Common myeloid progenitor, CD34-positive (primary cell): ENCODE data around the gene PGS1.

Experiments
- CTCF ChIA-PET: fragments of 350-600 bp; sonication (Branson Sonifier 250); formaldehyde crosslinking; loops from one replicate; lab custom pipeline; 2021; ENCODE audit warnings: antibody characterized with exemption; lab: Charles Lee
- POLR2A ChIA-PET: fragments of 350-600 bp; sonication (Branson Sonifier 250); formaldehyde crosslinking; loops from one replicate; lab custom pipeline; 2021; ENCODE audit warnings: antibody characterized with exemption; lab: Charles Lee
- DNase-seq, 3 donors: peaks; one replicate each; pipeline versions ENCODE4 v3.0.0 to v3.0.0-alpha.2; 2013
- H3K27ac ChIP-seq, 2 experiments: 1 replicate in 1 of 2; 2 replicates in 1 of 2; pipeline ENCODE4 v1.7.0; 2013; ENCODE audit warnings: inconsistent platforms in 2 of 2, low read length in 2 of 2, mild to moderate bottlenecking in 2 of 2, low read depth in 1 of 2, moderate library complexity in 1 of 2; ENCODE audit not compliant: severe bottlenecking in 2 of 2, insufficient read depth in 1 of 2, poor library complexity in 1 of 2
- H3K27me3 ChIP-seq, 5 experiments: replicated peaks in 2 of 5; 1 replicate in 3 of 5; 2 replicates in 2 of 5; pipeline versions ENCODE4 v1.6.1 to v1.7.0; 2013; ENCODE audit warnings: low read length in 4 of 5, mild to moderate bottlenecking in 2 of 5, moderate library complexity in 2 of 5, inconsistent platforms in 1 of 5; ENCODE audit not compliant: insufficient read depth in 5 of 5, control insufficient read depth in 4 of 5
- H3K36me3 ChIP-seq, 4 experiments: 1 replicate in 2 of 4; 2 replicates in 2 of 4; pipeline versions ENCODE4 v1.6.1 to v1.7.0; 2013; ENCODE audit warnings: low read length in 3 of 4, control low read depth in 1 of 4, mild to moderate bottlenecking in 1 of 4; ENCODE audit not compliant: control insufficient read depth in 4 of 4, insufficient read depth in 4 of 4
- H3K4me1 ChIP-seq, 4 experiments: 1 replicate in 3 of 4; 2 replicates in 1 of 4; pipeline versions ENCODE4 v1.6.1 to v1.7.1; 2013; ENCODE audit warnings: low read length in 3 of 4, mild to moderate bottlenecking in 3 of 4, control low read depth in 1 of 4, inconsistent platforms in 1 of 4, moderate library complexity in 1 of 4; ENCODE audit not compliant: control insufficient read depth in 4 of 4, insufficient read depth in 4 of 4; ENCODE audit errors: control extremely low read depth in 1 of 4
- H3K4me3 ChIP-seq, 7 experiments: 1 replicate in 4 of 7; 2 replicates in 3 of 7; pipeline versions ENCODE4 v1.5.1 to v1.7.0; 2013; ENCODE audit warnings: mild to moderate bottlenecking in 7 of 7, low read length in 6 of 7, moderate library complexity in 6 of 7, inconsistent platforms in 2 of 7, low read depth in 2 of 7, control low read depth in 1 of 7; ENCODE audit not compliant: insufficient read depth in 4 of 7, control insufficient read depth in 1 of 7; ENCODE audit errors: extremely low read depth in 1 of 7
- H3K9me3 ChIP-seq, 5 experiments: 1 replicate in 4 of 5; 2 replicates in 1 of 5; pipeline versions ENCODE4 v1.6.1 to v1.7.1; 2013; ENCODE audit warnings: low read length in 4 of 5, mild to moderate bottlenecking in 2 of 5, inconsistent platforms in 1 of 5, low read depth in 1 of 5, moderate library complexity in 1 of 5; ENCODE audit not compliant: control insufficient read depth in 4 of 5, insufficient read depth in 2 of 5; ENCODE audit errors: control extremely low read depth in 1 of 5
- WGBS: methylation state at CpG from one replicate; pipeline ENCODE4 v1.1.5; 2013; ENCODE audit not compliant: insufficient coverage; 5-methylcytosine and 5-hydroxymethylcytosine counted together

The PGS1 gene

DNA sequence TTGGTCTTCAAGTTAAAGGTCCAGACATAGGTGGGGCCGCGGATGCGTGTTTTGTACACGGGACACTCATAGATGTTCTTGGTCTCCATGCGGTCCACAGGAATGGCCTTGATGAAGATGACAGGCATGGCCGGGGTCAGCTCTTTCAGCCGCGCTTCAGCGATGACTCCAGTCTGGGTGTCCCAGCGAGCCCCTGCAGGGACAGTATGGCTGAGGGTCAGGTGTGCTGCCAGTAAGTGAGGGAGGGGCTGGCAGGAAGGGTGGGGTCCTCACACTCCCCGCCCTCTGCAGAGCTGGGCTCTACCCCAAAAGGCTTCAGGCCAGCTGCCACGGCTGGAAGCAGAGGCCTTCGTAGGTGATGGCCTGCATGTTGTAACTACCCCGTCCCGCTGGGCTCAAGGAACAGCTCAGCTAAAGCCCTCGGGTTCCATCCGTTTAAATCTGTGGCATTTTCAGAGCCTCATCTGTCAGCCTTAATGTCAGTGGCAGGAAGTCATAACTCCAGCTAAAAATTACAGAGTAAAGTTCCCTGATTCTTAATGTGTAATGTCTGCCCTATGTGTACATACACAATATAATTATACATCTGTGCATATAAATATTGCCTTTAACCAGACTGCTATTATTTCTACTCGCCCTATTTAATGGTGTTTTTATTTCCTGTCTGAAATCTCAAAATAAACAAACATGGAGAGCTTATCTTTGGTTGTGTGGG, 45.7 kb downstream of the PGS1 start:
- DNase-seq: no peak
- H3K27ac ChIP-seq: no peak overlapping the region
- POLR2A ChIA-PET: interaction anchor here (0.6 kb wide), 1 partner anchor 262 kb away, joined by 4 read pairs; no protein-coding TSS in a partner anchor
- CTCF ChIA-PET: interaction anchor here (1.2 to 10.8 kb wide), 7 partner anchors 22 to 239 kb away, joined by 3 to 104 read pairs (median 5); no protein-coding TSS in a partner anchor
- WGBS: 77% methylated on average over 14 of the region's 18 CpGs
- no peaks in the 10 kb centered on the region for H3K9me3 ChIP-seq
- H3K36me3 ChIP-seq: peaks cover 11 to 92% (median 66%) of the 10 kb centered on the region in 4 experiments
- H3K27me3 ChIP-seq: no peaks in the 10 kb centered on the region
- peaks cover 2 to 4% (median 3%) of the 10 kb centered on the region in 4 experiments for H3K4me1 ChIP-seq
- H3K4me3 ChIP-seq: no peak overlapping the region

DNA sequence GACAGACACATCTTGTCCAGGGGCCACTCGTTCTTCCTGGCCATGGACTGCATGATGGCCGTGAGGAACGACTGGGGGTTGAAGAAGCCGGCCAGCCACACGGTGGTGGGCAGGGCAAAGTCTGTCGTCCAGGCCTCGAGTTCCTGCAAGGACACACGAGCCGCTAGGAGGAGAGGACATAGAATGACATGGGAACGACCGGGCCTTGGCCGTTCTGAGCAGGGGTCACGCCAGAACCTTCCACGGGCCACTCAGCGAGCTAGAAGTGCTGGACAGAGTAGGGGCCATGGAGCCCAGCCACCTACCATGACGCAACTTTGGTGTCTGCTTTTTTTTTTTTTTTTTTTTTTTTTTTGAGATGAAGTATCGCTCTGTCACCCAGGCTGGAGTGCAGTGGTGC, 47.0 kb downstream of the PGS1 start:
- POLR2A ChIA-PET: no interaction called here
- peaks cover 11 to 90% (median 63%) of the 10 kb centered on the region in 4 experiments for H3K36me3 ChIP-seq

DNA sequence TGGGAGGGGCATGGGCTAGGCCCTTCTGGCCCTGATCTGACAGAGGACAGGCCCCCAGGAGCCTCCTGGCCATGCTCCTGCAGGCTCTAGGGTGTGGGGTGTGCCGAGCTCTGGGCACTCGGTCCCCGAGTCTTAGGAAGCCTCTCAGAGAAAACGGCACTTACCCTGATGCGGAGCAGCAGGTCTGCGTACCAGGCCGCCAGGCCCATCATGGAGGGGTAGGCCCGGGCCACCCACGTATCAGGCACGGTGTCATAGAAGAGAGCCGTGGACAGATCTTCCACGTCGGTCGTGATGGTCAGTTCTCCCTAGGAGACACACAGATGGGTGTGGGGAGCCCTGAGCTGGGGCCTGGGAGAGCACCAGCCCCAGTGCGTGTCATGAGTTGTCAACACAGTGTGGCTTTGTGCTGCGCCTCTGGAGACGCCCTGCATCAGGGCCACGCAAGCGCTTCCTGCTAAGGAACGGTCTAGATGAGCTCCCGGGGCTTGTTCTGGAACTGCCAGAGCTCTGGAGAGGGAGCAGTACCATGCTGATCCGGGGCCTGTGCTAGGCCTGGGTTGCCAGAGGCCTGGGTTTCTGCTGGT, 47.9 kb downstream of the PGS1 start:
- Histone ChIP-seq H3K4me1 (peaks cover 0 to 6% (median 3%) of the 10 kb centered on the region in 4 experiments), H3K36me3 (peaks cover 8 to 80% (median 59%) of the 10 kb centered on the region in 4 experiments), H3K4me3 (no peak overlapping the region), H3K27ac (no peak overlapping the region), H3K9me3 (no peaks in the 10 kb centered on the region), H3K27me3 (no peaks in the 10 kb centered on the region)
- DNase-seq: no peak
- 99% methylated on average over 22 of the region's 22 CpGs for WGBS
- ChIA-PET CTCF (interaction anchor here (1.5 to 10.8 kb wide), 2 partner anchors 15 to 63 kb away, joined by 4 to 104 read pairs; no protein-coding TSS in a partner anchor), POLR2A (interaction anchor here (1.0 kb wide), 1 partner anchor 9 kb away, joined by 6 read pairs; no protein-coding TSS in a partner anchor)

More for the DNA sequence above, 47.0 kb downstream of the PGS1 start:
- no peak for DNase-seq
- 93% methylated on average over 13 of the region's 17 CpGs for WGBS
- peaks cover 2 to 4% (median 3%) of the 10 kb centered on the region in 4 experiments for H3K4me1 ChIP-seq
- no peak overlapping the region for H3K27ac ChIP-seq
- no peaks in the 10 kb centered on the region for H3K27me3 ChIP-seq
- H3K9me3 ChIP-seq: no peaks in the 10 kb centered on the region
- CTCF ChIA-PET: interaction anchor here (1.5 to 10.8 kb wide), 4 partner anchors 14 to 136 kb away, joined by 4 to 104 read pairs (median 26); no protein-coding TSS in a partner anchor
- H3K4me3 ChIP-seq: no peak overlapping the region

DNA sequence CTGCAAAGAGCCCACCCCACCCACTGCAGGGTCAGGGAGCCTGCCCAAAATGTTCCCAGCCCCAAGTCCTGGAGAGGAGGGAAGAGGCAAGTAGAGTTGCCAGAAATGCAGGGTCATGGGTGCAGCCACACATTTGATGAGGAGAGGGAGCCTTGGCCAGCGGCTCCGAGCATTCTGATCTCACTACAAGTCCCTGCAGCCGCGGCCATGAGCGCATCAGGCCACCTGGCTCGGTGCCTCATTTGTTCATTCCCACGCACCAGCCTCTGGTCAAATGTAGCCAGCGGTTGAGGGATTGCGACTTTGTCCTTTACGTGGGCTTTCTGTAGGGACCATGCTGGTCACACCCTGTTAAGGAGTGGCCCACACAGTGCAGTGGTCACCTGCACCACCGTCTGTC, 48.7 kb downstream of the PGS1 start:
- no peak for DNase-seq
- H3K4me3 ChIP-seq: no peak overlapping the region
- 98% methylated on average over 11 of the region's 11 CpGs for WGBS
- no peaks in the 10 kb centered on the region for H3K9me3 ChIP-seq
- ChIA-PET POLR2A (no interaction called here), CTCF (no interaction called here)
- peaks cover 8 to 76% (median 58%) of the 10 kb centered on the region in 4 experiments for H3K36me3 ChIP-seq
- peaks cover 0 to 3% (median 0%) of the 10 kb centered on the region in 4 experiments for H3K4me1 ChIP-seq
- H3K27ac ChIP-seq: no peak overlapping the region
- H3K27me3 ChIP-seq: no peaks in the 10 kb centered on the region

DNA sequence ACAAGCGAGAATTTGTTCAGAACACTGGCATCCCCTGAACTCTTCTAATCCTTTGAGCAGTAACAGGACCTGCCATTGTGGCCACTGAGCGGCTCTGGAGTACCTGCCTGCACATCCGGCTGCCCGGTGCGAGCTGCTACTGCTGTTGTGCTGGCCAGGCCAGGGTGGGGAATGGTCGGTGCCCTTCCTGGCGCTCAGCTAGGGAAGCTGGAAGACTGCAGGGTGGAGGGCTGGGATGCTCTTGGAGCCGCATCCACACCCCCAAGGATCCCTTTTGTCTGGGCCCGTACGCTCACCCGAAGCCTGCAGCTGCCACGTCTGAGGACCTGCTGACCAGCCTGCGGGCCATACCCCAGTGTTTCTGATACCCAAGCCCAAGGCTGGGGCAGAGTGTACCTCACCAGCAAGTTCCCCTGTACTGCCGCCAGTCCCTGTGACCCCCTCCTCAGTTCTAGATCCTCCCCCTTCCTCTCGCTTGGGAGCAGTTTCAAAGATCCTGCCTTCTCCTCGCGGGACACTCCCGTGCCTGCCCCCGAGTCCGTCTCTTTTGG, 49.7 kb downstream of the PGS1 start:
- peaks cover 0 to 3% (median 0%) of the 10 kb centered on the region in 4 experiments for H3K4me1 ChIP-seq
- H3K27me3 ChIP-seq: no peaks in the 10 kb centered on the region
- no peaks in the 10 kb centered on the region for H3K9me3 ChIP-seq
- CTCF ChIA-PET: no interaction called here
- H3K36me3 ChIP-seq: peaks cover 8 to 69% (median 54%) of the 10 kb centered on the region in 4 experiments
- WGBS: 97% methylated on average over 18 of the region's 20 CpGs
- H3K27ac ChIP-seq: no peak overlapping the region
- no peak overlapping the region for H3K4me3 ChIP-seq
- DNase-seq: no peak
- POLR2A ChIA-PET: no interaction called here

DNA sequence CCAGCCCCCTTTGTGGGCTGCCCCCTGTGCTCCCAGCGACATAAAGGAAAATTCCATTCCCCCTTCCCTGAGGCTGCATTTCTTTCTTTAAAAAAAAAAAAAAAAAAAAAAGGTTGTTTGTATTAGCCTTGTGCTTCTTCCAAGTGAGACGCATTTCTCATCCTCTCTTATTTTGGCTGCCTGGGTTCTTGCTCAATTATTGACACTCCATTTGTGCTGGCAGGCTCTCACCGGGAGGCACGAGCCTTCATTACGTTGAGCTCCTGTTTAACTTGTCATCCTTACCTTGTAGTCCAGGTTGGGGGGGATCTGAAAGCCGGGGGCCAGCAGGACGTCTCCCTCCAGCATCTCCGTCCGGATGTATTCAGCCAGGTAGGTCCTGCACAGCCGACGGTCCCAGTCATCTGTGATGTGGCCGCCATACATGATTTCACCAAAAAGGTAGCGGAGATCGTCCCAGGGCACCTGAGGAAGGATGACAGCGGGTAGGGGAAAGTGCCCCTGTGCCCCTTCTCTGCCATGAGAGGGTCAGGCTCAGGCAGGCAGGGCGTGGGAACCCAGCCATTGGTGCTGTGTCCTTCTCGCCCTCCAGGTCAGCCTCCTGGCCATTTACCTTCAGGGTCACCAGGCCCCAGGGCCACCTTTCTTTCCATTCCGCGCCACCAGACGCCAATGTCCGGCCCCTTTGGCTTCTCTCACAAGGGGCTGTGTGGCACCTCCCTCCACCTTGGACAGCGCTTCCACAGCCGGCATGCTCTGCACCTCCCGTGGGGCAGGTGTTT, 50.6 kb downstream of the PGS1 start:
- ChIA-PET POLR2A (no interaction called here), CTCF (no interaction called here)
- H3K4me3 ChIP-seq: no peak overlapping the region
- WGBS: 97% methylated on average over 22 of the region's 24 CpGs
- H3K27me3 ChIP-seq: no peaks in the 10 kb centered on the region
- no peak for DNase-seq
- no peaks in the 10 kb centered on the region for H3K9me3 ChIP-seq
- no peak overlapping the region for H3K27ac ChIP-seq
- peaks cover 0 to 3% (median 0%) of the 10 kb centered on the region in 4 experiments for H3K4me1 ChIP-seq
- H3K36me3 ChIP-seq: peaks cover 5 to 60% (median 48%) of the 10 kb centered on the region in 4 experiments
